ENCODE results near the gene UTP3.

- TF ChIP-seq, protein P1, sequence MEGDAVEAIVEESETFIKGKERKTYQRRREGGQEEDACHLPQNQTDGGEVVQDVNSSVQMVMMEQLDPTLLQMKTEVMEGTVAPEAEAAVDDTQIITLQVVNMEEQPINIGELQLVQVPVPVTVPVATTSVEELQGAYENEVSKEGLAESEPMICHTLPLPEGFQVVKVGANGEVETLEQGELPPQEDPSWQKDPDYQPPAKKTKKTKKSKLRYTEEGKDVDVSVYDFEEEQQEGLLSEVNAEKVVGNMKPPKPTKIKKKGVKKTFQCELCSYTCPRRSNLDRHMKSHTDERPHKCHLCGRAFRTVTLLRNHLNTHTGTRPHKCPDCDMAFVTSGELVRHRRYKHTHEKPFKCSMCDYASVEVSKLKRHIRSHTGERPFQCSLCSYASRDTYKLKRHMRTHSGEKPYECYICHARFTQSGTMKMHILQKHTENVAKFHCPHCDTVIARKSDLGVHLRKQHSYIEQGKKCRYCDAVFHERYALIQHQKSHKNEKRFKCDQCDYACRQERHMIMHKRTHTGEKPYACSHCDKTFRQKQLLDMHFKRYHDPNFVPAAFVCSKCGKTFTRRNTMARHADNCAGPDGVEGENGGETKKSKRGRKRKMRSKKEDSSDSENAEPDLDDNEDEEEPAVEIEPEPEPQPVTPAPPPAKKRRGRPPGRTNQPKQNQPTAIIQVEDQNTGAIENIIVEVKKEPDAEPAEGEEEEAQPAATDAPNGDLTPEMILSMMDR (IDR thresholded peaks at IDR 0.05; ENCODE audit: low read length): peak; percentile 30
- TF ChIP-seq EZH2 (optimal IDR thresholded peaks at IDR 0.05; ENCODE audit: low read depth, low read length) (no peak), EZH2phosphoT487 (IDR thresholded peaks at IDR 0.05; ENCODE audit: low read length) (no peak)
Measured at GRCh38 chr4:70651864-70652506, 36.3 kb upstream of the UTP3 start.

All from MM.1S (cell line).